Measurements from ENCODE around the gene NUDT19. TPM values are rescaled to one million over a fixed set of nuclear protein-coding genes. Genes with fewer than 3 reads are reported as not detected.

The NUDT19 gene
- total RNA-seq, 1 experiment from 2014 or later = 22.1 TPM

DNA sequence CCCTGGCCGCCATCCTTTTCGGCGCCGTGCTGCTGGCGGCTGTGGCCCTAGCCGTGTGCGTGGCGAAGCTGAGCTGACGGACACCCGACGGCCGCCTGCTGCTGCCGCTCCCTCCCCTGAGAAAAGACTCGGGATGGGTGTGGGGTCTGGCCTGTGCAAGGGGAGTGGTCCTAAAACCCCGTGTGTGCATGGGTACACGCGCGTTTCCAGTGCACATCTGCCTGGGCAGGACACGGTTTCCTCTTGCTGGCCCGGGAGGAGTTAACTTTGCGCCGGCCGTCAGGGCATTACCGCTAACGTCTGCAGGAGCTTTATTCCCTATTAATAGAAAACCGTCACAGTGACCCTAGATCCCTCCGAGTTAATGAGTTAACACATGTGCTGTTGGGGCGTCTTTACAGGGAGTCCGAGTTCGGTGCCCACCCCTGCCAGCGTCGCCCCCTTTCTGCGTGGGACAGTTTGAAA, 14.7 kb upstream of the NUDT19 start:
- Histone ChIP-seq H2AFZ (ENCODE audit: low read depth, low read length, poor library complexity, severe bottlenecking) (no peak overlapping the region), H3K27ac (ENCODE audit: low read depth, low read length) (no peak overlapping the region), H3K4me1 (ENCODE audit: control insufficient read depth in 1 of 2, insufficient read depth in 2 of 2, low read length in 2 of 2) (peaks cover 11 to 23% of the 10 kb centered on the region in 2 experiments), H3K36me3 (ENCODE audit: control insufficient read depth in 1 of 2, insufficient read depth in 2 of 2, low read length in 2 of 2) (0 out of 4 replicates have a peak, but pooled peaks cover 0 to 4% of the 10 kb centered on the region in 2 experiments), H3K4me3 (replicated peaks in 1 of 2; ENCODE audit: low read depth in 1 of 2, low read length in 2 of 2) (no peak overlapping the region), H3K79me2 (ENCODE audit: insufficient read depth, low read length) (peaks cover 26% of the 10 kb centered on the region), H3K9me3 (ENCODE audit: control insufficient read depth in 1 of 2, insufficient read depth in 1 of 2, low read depth in 1 of 2, low read length in 2 of 2) (no peaks in the 10 kb centered on the region), H3K9ac (ENCODE audit: low read length) (no peak overlapping the region), H3K27me3 (ENCODE audit: insufficient read depth, low read length) (no peaks in the 10 kb centered on the region), H3K4me2 (ENCODE audit: low read length) (no peak overlapping the region), H4K20me1 (ENCODE audit: insufficient read depth) (no peaks in the 10 kb centered on the region), H3K9me2 (ENCODE audit: insufficient read depth) (no peaks in the 10 kb centered on the region)
- BruUV-seq (replicated peaks) = no TSS peak
- intact Hi-C loops (cut with micrococcal nuclease) = no loop called here
- DNase-seq (ENCODE audit: low read depth, low spot score) = no peak
- POLR2A ChIA-PET = interaction anchor here (1.0 kb wide), 1 partner anchor 14 kb away, joined by 3 read pairs; the partner anchor contains the start of gene NUDT19
- no peak for ATAC-seq
- TF ChIP-seq JUND (IDR thresholded peaks at IDR 0.05) (no peak), ELF1 (IDR thresholded peaks at IDR 0.05; ENCODE audit: borderline replicate concordance, low read depth) (no peak), RAD21 (IDR thresholded peaks at IDR 0.05; ENCODE audit: low read depth) (no peak), CEBPB (IDR thresholded peaks at IDR 0.05; ENCODE audit: low read depth) (no peak), FOSL1 (IDR thresholded peaks at IDR 0.05; ENCODE audit: low read depth) (no peak), ZFX (IDR thresholded peaks at IDR 0.05) (no peak), POLR2A (IDR thresholded peaks at IDR 0.05; ENCODE audit: borderline replicate concordance, extremely low read depth, insufficient read depth, insufficient read length) (no peak), EZH2 (IDR thresholded peaks at IDR 0.05) (no peak), CBX3 (IDR thresholded peaks at IDR 0.05; ENCODE audit: low read depth) (no peak)
- TF ChIP-seq, protein P1, sequence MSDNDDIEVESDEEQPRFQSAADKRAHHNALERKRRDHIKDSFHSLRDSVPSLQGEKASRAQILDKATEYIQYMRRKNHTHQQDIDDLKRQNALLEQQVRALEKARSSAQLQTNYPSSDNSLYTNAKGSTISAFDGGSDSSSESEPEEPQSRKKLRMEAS (IDR thresholded peaks at IDR 0.05) = no peak
- TF ChIP-seq, protein P2, sequence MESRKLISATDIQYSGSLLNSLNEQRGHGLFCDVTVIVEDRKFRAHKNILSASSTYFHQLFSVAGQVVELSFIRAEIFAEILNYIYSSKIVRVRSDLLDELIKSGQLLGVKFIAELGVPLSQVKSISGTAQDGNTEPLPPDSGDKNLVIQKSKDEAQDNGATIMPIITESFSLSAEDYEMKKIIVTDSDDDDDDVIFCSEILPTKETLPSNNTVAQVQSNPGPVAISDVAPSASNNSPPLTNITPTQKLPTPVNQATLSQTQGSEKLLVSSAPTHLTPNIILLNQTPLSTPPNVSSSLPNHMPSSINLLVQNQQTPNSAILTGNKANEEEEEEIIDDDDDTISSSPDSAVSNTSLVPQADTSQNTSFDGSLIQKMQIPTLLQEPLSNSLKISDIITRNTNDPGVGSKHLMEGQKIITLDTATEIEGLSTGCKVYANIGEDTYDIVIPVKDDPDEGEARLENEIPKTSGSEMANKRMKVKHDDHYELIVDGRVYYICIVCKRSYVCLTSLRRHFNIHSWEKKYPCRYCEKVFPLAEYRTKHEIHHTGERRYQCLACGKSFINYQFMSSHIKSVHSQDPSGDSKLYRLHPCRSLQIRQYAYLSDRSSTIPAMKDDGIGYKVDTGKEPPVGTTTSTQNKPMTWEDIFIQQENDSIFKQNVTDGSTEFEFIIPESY (IDR thresholded peaks at IDR 0.05; ENCODE audit: extremely low read depth, insufficient replicate concordance, low read length) = no peak
- TF ChIP-seq, protein P3, sequence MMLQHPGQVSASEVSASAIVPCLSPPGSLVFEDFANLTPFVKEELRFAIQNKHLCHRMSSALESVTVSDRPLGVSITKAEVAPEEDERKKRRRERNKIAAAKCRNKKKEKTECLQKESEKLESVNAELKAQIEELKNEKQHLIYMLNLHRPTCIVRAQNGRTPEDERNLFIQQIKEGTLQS (IDR thresholded peaks at IDR 0.05) = no peak
- CTCF ChIA-PET = interaction anchor here (0.6 kb wide), 1 partner anchor 90 kb away, joined by 3 read pairs; no protein-coding TSS in a partner anchor
- RAD21 ChIA-PET (ENCODE audit: low non-redundant PET in 1 of 2, low total read pairs in 2 of 2, uncharacterized antibody in 2 of 2, unreplicated experiment in 2 of 2) = no interaction called here
